Caco-2 (cell line): ENCODE measurements around the gene CHIC2. TPM values are rescaled to one million over a fixed set of nuclear protein-coding genes. Genes with fewer than 3 reads are reported as not detected.
"Not testable (repeated sequence)": the region's sequence is repeated elsewhere in the genome, so short reads cannot be mapped to it uniquely, and the experiment has no call there.

ENCODE experiments used
- BruUV-seq: library from RNA; stranded (reverse); fragments of 400-500 nt; replicated peaks from 2 replicates; lab custom pipeline; 2021; lab: Mats Ljungman, UMichigan
- CTCF ChIA-PET: fragments of 300-600 bp; sonication (Branson Sonifier 250); formaldehyde crosslinking; loops from one replicate; lab custom pipeline; 2022; ENCODE audit warnings: antibody characterized with exemption; lab: Charles Lee
- POLR2A ChIA-PET: fragments of 300-600 bp; sonication (Branson Sonifier 250); formaldehyde crosslinking; loops from one replicate; lab custom pipeline; 2022; ENCODE audit warnings: antibody characterized with exemption; lab: Charles Lee
- DNase-seq, 2 experiments: peaks; one replicate each; pipeline versions ENCODE4 v3.0.0 to v3.0.0-alpha.2; 2020 to 2022
- H3K27me3 ChIP-seq: replicated peaks from 2 replicates; pipeline ENCODE4 v1.6.0; 2011; ENCODE audit warnings: low read length; ENCODE audit not compliant: control insufficient read depth, insufficient read depth
- H3K36me3 ChIP-seq: 2 replicates; pipeline ENCODE4 v1.5.1; 2011; ENCODE audit warnings: low read length; ENCODE audit not compliant: control insufficient read depth, insufficient read depth
- H3K4me1 ChIP-seq: fragments of 250-450 bp; sonication (Bioruptor Pico); 2 replicates; pipeline ENCODE4 v1.5.1; 2020; ENCODE audit warnings: mild to moderate bottlenecking
- H3K4me3 ChIP-seq: 2 replicates; pipeline ENCODE4 v1.5.1; 2011; ENCODE audit warnings: low read depth, mild to moderate bottlenecking, control low read depth, low read length
- H3K9me3 ChIP-seq: fragments of 250-450 bp; sonication (Bioruptor Pico); 2 replicates; pipeline ENCODE4 v1.5.1; 2020; ENCODE audit warnings: mild to moderate bottlenecking, moderate library complexity
- H3K27ac Mint-ChIP-seq: one replicate; pipeline ENCODE4 v1.8.0; 2022; ENCODE audit warnings: mixed read lengths; ENCODE audit not compliant: unreplicated experiment
- H3K27me3 Mint-ChIP-seq: one replicate; pipeline ENCODE4 v1.8.0; 2022; ENCODE audit warnings: mixed read lengths; ENCODE audit not compliant: insufficient read depth, unreplicated experiment
- H3K36me3 Mint-ChIP-seq: one replicate; pipeline ENCODE4 v1.8.0; 2022; ENCODE audit warnings: mild to moderate bottlenecking, mixed read lengths; ENCODE audit not compliant: insufficient read depth, unreplicated experiment
- H3K4me1 Mint-ChIP-seq: one replicate; pipeline ENCODE4 v1.8.0; 2022; ENCODE audit warnings: low read depth, mixed read lengths; ENCODE audit not compliant: unreplicated experiment
- H3K4me3 Mint-ChIP-seq: one replicate; pipeline ENCODE4 v1.8.0; 2022; ENCODE audit warnings: mild to moderate bottlenecking, moderate library complexity, mixed read lengths; ENCODE audit not compliant: unreplicated experiment
- H3K9me3 Mint-ChIP-seq: one replicate; pipeline ENCODE4 v1.8.0; 2022; ENCODE audit warnings: mixed read lengths; ENCODE audit not compliant: unreplicated experiment
- intact Hi-C: fragments of 100-400 bp; cut with micrococcal nuclease; formaldehyde crosslinking; loops from one replicate; pipeline ENCODE4 v1.10.0; 2022; ENCODE audit not compliant: unreplicated experiment
- total RNA-seq: library from RNA; stranded (reverse); gene quantifications from 2 replicates; pipeline ENCODE4 v1.2.3, GENCODE V29; 2022
- TF ChIP-seq, protein P1 (sequence below), 2 experiments: fragments of 200-600 bp in 1 of 2; IDR thresholded peaks; 1 replicate in 1 of 2; 2 replicates in 1 of 2; pipeline versions ENCODE4 v1.5.1 to v1.8.0; 2011 to 2022; ENCODE audit warnings: antibody characterized with exemption in 1 of 2, control low read depth in 1 of 2, inconsistent platforms in 1 of 2, low read depth in 1 of 2, low read length in 1 of 2, mild to moderate bottlenecking in 1 of 2, moderate library complexity in 1 of 2; ENCODE audit not compliant: insufficient read depth in 1 of 2, severe bottlenecking in 1 of 2, unreplicated experiment in 1 of 2

CHIC2 gene
- total RNA-seq, 1 experiment from 2014 or later: 30.0 TPM

DNA sequence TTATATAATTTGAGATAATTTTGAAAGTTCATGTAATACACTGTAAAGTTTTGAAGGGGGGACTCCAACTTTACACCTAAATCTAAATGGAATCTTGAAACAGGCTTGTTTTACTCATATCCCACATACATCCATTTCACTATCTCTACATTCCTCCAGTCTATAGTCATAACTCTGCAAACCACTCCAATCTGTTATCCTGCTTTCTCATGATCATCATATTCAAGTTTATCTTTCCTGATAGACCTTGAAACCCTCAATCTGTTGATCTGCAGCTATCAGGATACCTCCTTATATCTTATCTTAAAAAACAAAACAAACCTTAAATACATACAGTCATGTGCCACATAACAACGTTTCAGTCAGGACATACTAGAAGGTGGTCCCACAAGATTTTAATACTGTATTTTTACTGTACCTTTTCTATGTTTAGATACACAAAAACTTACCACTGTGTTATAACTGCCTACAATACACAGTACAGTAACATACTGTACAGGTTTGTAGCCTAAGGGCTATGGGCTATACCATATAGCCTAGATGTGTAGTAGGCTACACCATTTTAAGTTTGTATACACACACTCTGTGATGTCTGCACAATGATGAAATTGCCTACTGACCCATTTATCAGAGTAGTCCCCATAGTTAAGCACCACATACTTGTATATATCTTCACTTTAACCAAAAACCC, 14.0 kb downstream of the CHIC2 start:
- Mint-ChIP-seq H3K4me1 (peaks cover 40% of the 10 kb centered on the region), H3K27me3 (no peaks in the 10 kb centered on the region), H3K9me3 (no peaks in the 10 kb centered on the region), H3K27ac (peak overlapping the region; percentile 90), H3K4me3 (peak overlapping the region; percentile 10), H3K36me3 (peaks cover 9% of the 10 kb centered on the region)
- peak in 1 of 2 experiments; percentile 33 for DNase-seq
- Histone ChIP-seq H3K4me1 (peaks cover 45% of the 10 kb centered on the region), H3K36me3 (no peaks in the 10 kb centered on the region), H3K27me3 (no peaks in the 10 kb centered on the region), H3K4me3 (no peak overlapping the region), H3K9me3 (no peaks in the 10 kb centered on the region)
- ChIA-PET POLR2A (no interaction called here), CTCF (interaction anchor here (0.6 kb wide), 1 partner anchor 44 kb away, joined by 3 read pairs; no protein-coding TSS in a partner anchor)
- TF ChIP-seq, protein P1, sequence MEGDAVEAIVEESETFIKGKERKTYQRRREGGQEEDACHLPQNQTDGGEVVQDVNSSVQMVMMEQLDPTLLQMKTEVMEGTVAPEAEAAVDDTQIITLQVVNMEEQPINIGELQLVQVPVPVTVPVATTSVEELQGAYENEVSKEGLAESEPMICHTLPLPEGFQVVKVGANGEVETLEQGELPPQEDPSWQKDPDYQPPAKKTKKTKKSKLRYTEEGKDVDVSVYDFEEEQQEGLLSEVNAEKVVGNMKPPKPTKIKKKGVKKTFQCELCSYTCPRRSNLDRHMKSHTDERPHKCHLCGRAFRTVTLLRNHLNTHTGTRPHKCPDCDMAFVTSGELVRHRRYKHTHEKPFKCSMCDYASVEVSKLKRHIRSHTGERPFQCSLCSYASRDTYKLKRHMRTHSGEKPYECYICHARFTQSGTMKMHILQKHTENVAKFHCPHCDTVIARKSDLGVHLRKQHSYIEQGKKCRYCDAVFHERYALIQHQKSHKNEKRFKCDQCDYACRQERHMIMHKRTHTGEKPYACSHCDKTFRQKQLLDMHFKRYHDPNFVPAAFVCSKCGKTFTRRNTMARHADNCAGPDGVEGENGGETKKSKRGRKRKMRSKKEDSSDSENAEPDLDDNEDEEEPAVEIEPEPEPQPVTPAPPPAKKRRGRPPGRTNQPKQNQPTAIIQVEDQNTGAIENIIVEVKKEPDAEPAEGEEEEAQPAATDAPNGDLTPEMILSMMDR (IDR thresholded peaks at IDR 0.05; ENCODE audit: insufficient read depth in 1 of 2, low read depth in 1 of 2, low read length in 1 of 2, severe bottlenecking in 1 of 2, unreplicated experiment in 1 of 2): no peak
- intact Hi-C loops: loop anchor here (1.0 kb wide), 2 partner anchors 94 to 120 kb away; no protein-coding TSS in a partner anchor
- no TSS peak for BruUV-seq

DNA sequence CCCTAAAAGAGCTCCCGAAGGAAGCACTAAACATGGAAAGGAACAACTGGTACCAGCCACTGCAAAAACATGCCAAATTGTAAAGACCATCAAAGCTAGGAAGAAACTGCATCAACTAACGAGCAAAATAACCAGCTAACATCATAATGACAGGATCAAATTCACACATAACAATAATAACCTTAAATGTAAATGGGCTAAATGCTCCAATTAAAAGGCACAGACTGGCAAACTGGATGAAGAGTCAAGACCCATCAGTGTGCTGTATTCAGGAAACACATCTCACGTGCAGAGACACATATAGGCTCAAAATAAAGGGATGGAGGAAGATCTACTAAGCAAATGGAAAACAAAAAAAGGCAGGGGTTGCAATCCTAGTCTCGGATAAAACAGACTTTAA, 20.8 kb downstream of the CHIC2 start:
- H3K9me3 Mint-ChIP-seq, POLR2A ChIA-PET, H3K4me1 Mint-ChIP-seq, H3K27me3 ChIP-seq, H3K4me3 ChIP-seq, CTCF ChIA-PET, H3K9me3 ChIP-seq, DNase-seq, H3K27ac Mint-ChIP-seq, H3K4me3 Mint-ChIP-seq, intact Hi-C loops, H3K36me3 ChIP-seq, H3K27me3 Mint-ChIP-seq, BruUV-seq, H3K4me1 ChIP-seq: not testable (repeated sequence)
- H3K36me3 Mint-ChIP-seq: peaks cover 31% of the 10 kb centered on the region

DNA sequence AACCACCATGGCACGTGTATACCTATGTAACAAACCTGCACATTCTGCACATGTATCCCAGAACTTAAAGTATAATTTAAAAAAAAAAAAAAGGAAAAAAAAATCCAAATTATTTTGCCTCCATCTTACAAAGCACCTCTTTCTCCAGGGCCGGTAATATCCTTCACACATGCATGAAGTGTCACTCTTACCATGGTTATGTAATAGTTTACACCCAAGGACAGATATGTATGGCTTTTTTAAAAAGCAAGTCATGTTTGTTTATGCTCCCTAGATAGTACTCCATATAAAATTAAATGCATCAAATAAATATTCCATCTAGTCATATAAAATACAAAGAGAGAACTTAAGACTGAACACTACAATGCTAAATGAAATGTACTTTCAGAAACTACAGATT, 22.5 kb downstream of the CHIC2 start:
- BruUV-seq: no TSS peak
- H3K4me1 Mint-ChIP-seq: peaks cover 6% of the 10 kb centered on the region
- Histone ChIP-seq H3K4me3 (no peak overlapping the region), H3K9me3 (no peaks in the 10 kb centered on the region), H3K27me3 (no peaks in the 10 kb centered on the region), H3K36me3 (no peaks in the 10 kb centered on the region), H3K4me1 (no peaks in the 10 kb centered on the region)
- H3K27ac Mint-ChIP-seq: peak overlapping the region; percentile 57
- H3K36me3 Mint-ChIP-seq: peaks cover 38% of the 10 kb centered on the region
- no peaks in the 10 kb centered on the region for H3K9me3 Mint-ChIP-seq
- ChIA-PET CTCF (no interaction called here), POLR2A (no interaction called here)
- no peak for DNase-seq
- H3K27me3 Mint-ChIP-seq: no peaks in the 10 kb centered on the region
- TF ChIP-seq, protein P1 (IDR thresholded peaks at IDR 0.05; ENCODE audit: insufficient read depth in 1 of 2, low read depth in 1 of 2, low read length in 1 of 2, severe bottlenecking in 1 of 2, unreplicated experiment in 1 of 2): no peak
- H3K4me3 Mint-ChIP-seq: no peak overlapping the region
- intact Hi-C loops: no loop called here
